ENCODE results near the gene MDC1. TPM values are rescaled to one million over a fixed set of nuclear protein-coding genes. Genes with fewer than 3 reads are reported as not detected.

The MDC1 gene, protein sequence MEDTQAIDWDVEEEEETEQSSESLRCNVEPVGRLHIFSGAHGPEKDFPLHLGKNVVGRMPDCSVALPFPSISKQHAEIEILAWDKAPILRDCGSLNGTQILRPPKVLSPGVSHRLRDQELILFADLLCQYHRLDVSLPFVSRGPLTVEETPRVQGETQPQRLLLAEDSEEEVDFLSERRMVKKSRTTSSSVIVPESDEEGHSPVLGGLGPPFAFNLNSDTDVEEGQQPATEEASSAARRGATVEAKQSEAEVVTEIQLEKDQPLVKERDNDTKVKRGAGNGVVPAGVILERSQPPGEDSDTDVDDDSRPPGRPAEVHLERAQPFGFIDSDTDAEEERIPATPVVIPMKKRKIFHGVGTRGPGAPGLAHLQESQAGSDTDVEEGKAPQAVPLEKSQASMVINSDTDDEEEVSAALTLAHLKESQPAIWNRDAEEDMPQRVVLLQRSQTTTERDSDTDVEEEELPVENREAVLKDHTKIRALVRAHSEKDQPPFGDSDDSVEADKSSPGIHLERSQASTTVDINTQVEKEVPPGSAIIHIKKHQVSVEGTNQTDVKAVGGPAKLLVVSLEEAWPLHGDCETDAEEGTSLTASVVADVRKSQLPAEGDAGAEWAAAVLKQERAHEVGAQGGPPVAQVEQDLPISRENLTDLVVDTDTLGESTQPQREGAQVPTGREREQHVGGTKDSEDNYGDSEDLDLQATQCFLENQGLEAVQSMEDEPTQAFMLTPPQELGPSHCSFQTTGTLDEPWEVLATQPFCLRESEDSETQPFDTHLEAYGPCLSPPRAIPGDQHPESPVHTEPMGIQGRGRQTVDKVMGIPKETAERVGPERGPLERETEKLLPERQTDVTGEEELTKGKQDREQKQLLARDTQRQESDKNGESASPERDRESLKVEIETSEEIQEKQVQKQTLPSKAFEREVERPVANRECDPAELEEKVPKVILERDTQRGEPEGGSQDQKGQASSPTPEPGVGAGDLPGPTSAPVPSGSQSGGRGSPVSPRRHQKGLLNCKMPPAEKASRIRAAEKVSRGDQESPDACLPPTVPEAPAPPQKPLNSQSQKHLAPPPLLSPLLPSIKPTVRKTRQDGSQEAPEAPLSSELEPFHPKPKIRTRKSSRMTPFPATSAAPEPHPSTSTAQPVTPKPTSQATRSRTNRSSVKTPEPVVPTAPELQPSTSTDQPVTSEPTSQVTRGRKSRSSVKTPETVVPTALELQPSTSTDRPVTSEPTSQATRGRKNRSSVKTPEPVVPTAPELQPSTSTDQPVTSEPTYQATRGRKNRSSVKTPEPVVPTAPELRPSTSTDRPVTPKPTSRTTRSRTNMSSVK (N-terminal part only)
- total RNA-seq (2022; extraction: Qiagen RNA extraction; ENCODE audit: low read depth) = 14.8 to 21.4 TPM (median 16.4 TPM) in 5 replicates

GRCh38 chr6:30717129-30717844, at the start of gene MDC1:
Gene MDC1, minus strand, starts transcription at chr6:30717281. Its CDS starts 2,106 bp downstream, at chr6:30715175.

GRCh38 chr6:30744054-30744805, 27.1 kb upstream of the MDC1 start, which contains the start of gene IER3:
Gene IER3, minus strand, starts transcription at chr6:30744547. Its CDS starts 29 bp downstream, at chr6:30744518.

DNA sequence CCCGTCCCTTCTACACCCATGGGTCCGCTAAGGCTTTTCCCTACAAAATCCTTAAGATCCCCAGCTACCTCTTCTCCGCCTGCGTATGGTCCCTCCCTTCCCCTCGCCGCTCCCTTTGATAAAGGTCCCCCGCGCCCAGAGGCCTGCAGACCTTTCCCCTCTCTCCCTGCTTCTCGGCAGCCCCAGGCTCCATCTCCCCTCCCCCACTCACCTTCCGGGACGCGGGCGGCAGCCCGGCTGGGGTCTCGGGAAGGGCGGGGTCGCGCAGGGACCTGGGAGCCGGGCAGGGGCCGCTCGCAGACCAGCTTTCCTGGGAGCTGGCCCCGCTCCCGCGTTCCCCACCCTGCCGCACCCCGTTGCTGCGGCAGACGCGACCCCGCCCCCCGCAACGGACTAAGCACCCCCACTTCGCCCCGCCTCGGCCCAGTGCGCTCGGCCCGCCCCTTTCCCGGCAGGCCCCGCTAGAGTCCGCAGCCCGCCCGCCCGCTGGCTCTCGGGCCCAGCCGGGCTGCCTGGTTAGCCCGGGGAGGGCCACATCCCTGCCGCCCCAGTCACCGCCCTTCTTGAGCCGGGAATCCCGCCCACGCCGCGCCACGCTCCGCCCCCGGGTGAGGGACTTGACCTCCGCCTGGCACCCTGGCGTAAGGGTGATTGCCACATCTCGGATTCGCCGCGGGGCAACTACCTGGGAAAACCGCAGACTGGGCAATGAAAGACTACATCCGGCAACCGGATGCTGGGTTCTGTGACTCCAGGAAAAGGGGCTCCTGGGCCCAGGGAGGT, 25.4 kb upstream of the MDC1 start, which contains the start of gene FLOT1:
TSS of gene FLOT1 (minus strand) at position 372 of the 783 bp plus-strand sequence. CDS start 498 bp downstream, outside the sequence.

DNA sequence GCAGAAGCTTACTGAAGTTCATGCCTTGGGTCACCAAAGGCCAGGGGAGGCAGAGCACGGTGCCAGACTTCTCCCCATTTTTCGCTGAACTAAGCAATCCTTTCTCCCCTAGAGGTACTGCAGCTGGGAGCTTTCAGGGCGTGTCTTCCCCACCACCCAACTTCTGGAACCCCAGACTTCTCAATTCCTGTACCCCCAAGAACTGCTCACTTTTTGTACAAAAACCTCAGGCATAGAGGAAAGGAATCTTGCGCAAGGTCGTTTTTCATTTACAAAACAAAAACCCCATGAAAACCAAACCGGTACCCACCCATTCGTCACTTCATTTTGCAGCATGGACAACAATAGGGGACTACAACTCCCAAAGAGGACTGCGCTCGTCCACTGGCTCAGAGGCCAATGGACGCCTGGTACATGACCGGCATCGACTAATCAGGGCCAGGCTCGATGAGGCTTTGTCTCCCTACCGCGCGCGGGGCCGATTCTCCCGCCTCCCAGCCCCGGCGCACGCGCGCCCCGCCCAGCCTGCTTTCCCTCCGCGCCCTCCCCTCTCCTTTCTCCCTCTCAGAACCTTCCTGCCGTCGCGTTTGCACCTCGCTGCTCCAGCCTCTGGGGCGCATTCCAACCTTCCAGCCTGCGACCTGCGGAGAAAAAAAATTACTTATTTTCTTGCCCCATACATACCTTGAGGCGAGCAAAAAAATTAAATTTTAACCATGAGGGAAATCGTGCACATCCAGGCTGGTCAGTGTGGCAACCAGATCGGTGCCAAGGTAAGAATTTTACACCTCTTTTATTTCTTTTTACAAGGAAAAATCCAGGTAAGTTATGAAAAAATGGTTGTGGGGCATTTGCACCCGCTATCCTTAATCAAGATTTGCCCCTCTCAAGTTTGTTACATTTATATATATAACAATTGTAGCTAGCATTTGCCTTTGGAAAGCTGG, 3.0 kb upstream of the MDC1 start, which contains the start of gene TUBB:
TSS of gene TUBB (plus strand) at position 562 of the 947 bp plus-strand sequence. CDS start at position 717, 155 bp downstream.

DNA sequence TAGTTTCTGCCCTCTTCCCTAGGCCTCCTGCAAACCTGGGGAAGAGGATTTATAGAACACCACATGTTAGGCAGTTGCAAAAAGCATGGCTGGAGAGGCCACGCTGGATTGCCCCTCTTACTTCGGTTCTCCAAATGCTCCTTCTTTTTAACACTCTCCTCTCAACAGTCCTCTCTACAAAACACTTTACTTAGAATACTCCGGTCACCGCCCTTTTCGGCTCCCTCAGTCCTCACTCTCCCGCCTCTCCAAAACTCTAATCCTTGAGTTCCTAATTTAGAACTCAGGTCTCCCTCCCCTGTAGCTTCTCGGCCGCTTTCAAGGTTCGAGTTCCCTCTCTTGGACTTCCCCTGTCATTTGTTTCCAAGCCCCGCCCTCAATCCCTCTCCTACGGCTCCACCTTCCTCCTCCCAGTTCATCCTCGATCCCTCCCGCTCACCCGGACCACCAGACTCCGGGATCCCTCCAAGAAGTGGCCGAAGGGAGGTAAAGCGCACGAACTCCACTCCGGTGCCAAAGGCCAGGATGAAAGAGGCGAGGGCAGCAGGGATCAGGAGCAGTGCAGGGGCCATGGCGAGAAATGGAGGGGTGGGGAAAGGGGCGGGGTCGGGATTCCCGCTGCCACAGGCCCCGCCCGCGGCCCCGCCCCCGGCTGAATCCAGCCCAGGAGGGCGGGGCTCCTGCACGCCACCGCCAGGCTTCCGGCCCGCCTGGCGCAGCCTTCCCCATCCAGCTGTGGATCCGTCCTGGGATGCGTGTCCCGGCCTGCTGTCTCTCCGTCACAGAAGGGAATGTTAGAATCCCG, 26.5 kb downstream of the MDC1 start, which contains the start of gene NRM:
TSS of gene NRM (minus strand) at position 582 of the 805 bp plus-strand sequence. CDS start at position 572, 10 bp downstream.

DNA sequence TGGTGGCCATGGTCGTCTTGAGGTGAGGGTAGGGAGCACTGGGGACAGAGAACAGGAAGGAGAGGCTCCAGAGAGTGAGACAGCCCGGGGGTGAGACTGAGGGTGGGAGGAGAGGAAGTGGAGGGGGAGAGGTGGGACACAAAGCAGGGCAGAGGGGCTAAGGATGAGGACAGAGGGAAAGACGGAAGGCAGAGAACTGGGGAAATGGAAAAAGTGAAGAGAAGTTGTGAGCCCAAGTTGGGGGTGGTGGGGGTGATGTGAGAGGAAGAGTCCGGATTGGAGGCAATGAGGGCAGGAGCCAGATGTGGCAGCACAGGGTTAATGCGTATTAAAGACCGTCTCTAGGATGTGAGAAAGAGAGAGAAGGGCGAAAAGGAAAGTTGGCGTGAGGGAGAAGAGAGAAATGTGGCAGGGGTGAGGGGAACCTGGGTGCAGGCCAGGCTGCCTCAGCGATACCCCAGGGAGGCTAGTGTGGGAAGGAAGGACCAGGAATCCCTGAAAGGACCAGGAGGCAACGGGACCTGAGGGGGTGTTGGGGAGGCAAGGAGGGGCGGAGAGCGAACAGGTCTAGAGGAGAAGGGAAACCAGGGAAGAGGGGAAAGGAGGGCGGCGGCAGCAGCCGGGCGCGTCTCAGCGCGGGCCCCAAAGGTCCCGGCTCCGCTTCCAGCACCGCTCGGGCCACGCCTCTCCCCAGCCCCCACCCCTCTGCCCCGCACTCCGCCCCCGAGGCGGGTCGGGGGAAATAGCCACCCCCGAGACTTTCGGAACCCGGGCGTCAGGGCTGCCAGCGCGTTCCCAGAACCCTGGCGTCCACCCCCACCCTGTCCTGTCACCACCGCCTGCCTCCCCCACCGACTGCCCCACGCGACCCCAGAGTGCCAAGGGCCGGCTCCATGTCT, 30.8 kb downstream of the MDC1 start, which contains the start of gene PPP1R18:
TSS of gene PPP1R18 (minus strand) at position 637 of the 899 bp plus-strand sequence. CDS start at position 10, 627 bp downstream.

DNA sequence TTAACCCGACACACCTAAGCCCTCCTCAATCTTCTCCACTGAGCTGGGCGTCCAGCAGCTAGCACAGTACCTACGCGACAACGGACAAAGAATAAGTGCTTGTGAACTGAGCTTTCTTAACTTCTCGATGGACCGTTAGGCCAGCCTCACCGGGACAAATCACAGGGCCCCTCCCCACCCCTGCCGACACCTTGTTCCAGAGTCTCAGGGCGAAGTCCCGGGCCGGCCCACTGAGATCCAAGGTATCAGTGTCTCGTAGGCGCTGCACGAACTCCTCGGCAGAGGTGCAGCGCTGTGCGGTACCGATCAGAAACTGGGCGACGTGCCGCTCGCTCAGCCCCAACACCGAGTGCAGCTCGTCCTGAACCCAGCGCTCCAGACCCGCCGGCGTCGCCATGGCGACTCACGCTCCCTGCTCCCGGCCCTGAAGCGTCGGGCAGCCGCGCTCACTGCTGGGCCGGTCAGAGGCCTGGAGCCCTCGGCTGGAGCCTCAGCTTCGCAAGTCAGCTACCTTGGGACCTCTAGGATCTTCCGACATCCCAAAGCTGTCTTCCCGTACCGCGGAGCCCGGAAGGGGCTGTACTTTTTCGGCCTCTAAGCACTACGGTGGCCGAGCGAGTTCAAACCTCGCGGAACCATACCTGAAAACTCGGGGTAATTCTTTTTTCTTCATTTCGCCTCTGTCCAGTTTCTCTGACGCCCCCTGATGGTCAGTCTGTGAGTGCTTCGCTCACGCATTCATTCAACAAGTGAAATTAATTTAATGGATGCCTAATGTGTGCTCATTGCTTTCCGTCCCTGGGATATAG, 44.4 kb downstream of the MDC1 start, which contains the start of gene DHX16:
TSS of gene DHX16 (minus strand) at position 562 of the 809 bp plus-strand sequence. CDS start at position 397, 165 bp downstream.

Other genes with a start within 250 kb of the MDC1 start
- gene HLA-E, start 227.8 kb downstream of the MDC1 start, total RNA-seq (2022; extraction: Qiagen RNA extraction; ENCODE audit: low read depth) = 60.5 to 67.0 TPM (median 61.0 TPM) in 5 replicates
- 26.4 to 35.9 TPM (median 35.3 TPM) in 5 replicates for gene GNL1, start 160.8 kb downstream of the MDC1 start, total RNA-seq (2022; extraction: Qiagen RNA extraction; ENCODE audit: low read depth)
- 15.3 to 16.8 TPM (median 16.2 TPM) in 5 replicates for gene PRR3, start 160.0 kb downstream of the MDC1 start, total RNA-seq (2022; extraction: Qiagen RNA extraction; ENCODE audit: low read depth)
- 46.8 to 53.5 TPM (median 48.8 TPM) in 5 replicates for gene ABCF1, start 145.8 kb downstream of the MDC1 start, total RNA-seq (2022; extraction: Qiagen RNA extraction; ENCODE audit: low read depth)
- gene PPP1R10, start 100.0 kb downstream of the MDC1 start, total RNA-seq (2022; extraction: Qiagen RNA extraction; ENCODE audit: low read depth) = 28.2 to 45.7 TPM (median 30.2 TPM) in 5 replicates
- 68.5 to 99.0 TPM (median 70.9 TPM) in 5 replicates for gene MRPS18B, start 99.4 kb downstream of the MDC1 start, total RNA-seq (2022; extraction: Qiagen RNA extraction; ENCODE audit: low read depth)
- gene ATAT1, start 90.4 kb downstream of the MDC1 start, total RNA-seq (2022; extraction: Qiagen RNA extraction; ENCODE audit: low read depth) = 4.4 to 6.1 TPM (median 5.5 TPM) in 5 replicates
- 9.9 to 15.6 TPM (median 13.1 TPM) in 5 replicates for gene C6orf136, start 70.1 kb downstream of the MDC1 start, total RNA-seq (2022; extraction: Qiagen RNA extraction; ENCODE audit: low read depth)
- gene DHX16, start 44.3 kb downstream of the MDC1 start, total RNA-seq (2022; extraction: Qiagen RNA extraction; ENCODE audit: low read depth) = 25.2 to 28.6 TPM (median 27.3 TPM) in 5 replicates
- gene PPP1R18, start 30.6 kb downstream of the MDC1 start, total RNA-seq (2022; extraction: Qiagen RNA extraction; ENCODE audit: low read depth) = 41.1 to 45.8 TPM (median 42.7 TPM) in 5 replicates
- gene NRM, start 26.3 kb downstream of the MDC1 start, total RNA-seq (2022; extraction: Qiagen RNA extraction; ENCODE audit: low read depth) = 20.5 to 30.6 TPM (median 26.1 TPM) in 5 replicates
- gene TUBB, start 3.1 kb upstream of the MDC1 start, total RNA-seq (2022; extraction: Qiagen RNA extraction; ENCODE audit: low read depth) = 773 to 946 TPM (median 885 TPM) in 5 replicates
- 79.1 to 93.4 TPM (median 90.3 TPM) in 5 replicates for gene FLOT1, start 25.4 kb upstream of the MDC1 start, total RNA-seq (2022; extraction: Qiagen RNA extraction; ENCODE audit: low read depth)
- 66.7 to 100 TPM (median 95.1 TPM) in 5 replicates for gene IER3, start 27.3 kb upstream of the MDC1 start, total RNA-seq (2022; extraction: Qiagen RNA extraction; ENCODE audit: low read depth)
- 52.0 to 64.5 TPM (median 60.6 TPM) in 5 replicates for gene DDR1, start 167.2 kb upstream of the MDC1 start, total RNA-seq (2022; extraction: Qiagen RNA extraction; ENCODE audit: low read depth)
- gene GTF2H4, start 190.9 kb upstream of the MDC1 start, total RNA-seq (2022; extraction: Qiagen RNA extraction; ENCODE audit: low read depth) = 18.6 to 23.4 TPM (median 19.9 TPM) in 5 replicates
- 11.0 to 15.5 TPM (median 13.3 TPM) in 5 replicates for gene VARS2, start 197.0 kb upstream of the MDC1 start, total RNA-seq (2022; extraction: Qiagen RNA extraction; ENCODE audit: low read depth)
- gene SFTA2, start 214.9 kb upstream of the MDC1 start, total RNA-seq (2022; extraction: Qiagen RNA extraction; ENCODE audit: low read depth) = not detected in 5 replicates
- 0.03 to 0.09 TPM (median 0.06 TPM) in 4 of 5 replicates, not detected in the other for gene MUCL3, start 223.7 kb upstream of the MDC1 start, total RNA-seq (2022; extraction: Qiagen RNA extraction; ENCODE audit: low read depth)